Skeletal muscle tissue (tissue), 4 donors: ENCODE data around the gene TGIF2. TPM values are rescaled to one million over a fixed set of nuclear protein-coding genes. Genes with fewer than 3 reads are reported as not detected.
"Not testable (repeated sequence)": the region's sequence is repeated elsewhere in the genome, so short reads cannot be mapped to it uniquely, and the experiment has no call there.

Experiments used
- H3K27ac ChIP-seq: one replicate; pipeline ENCODE4 v1.7.0; 2013; ENCODE audit warnings: mild to moderate bottlenecking, low read depth, low read length, inconsistent platforms
- H3K27me3 ChIP-seq, 3 donors: one replicate each; pipeline ENCODE4 v1.7.0; 2013; ENCODE audit warnings: low read length in 3 of 3; ENCODE audit not compliant: control insufficient read depth in 3 of 3, insufficient read depth in 3 of 3
- H3K36me3 ChIP-seq, 3 donors: one replicate each; pipeline ENCODE4 v1.7.0; 2013; ENCODE audit warnings: low read length in 3 of 3; ENCODE audit not compliant: control insufficient read depth in 3 of 3, insufficient read depth in 3 of 3
- H3K4me1 ChIP-seq, 3 donors: one replicate each; pipeline ENCODE4 v1.7.0; 2013; ENCODE audit warnings: low read length in 3 of 3, mild to moderate bottlenecking in 3 of 3; ENCODE audit not compliant: control insufficient read depth in 3 of 3, insufficient read depth in 3 of 3
- H3K4me3 ChIP-seq, 3 donors: one replicate each; pipeline ENCODE4 v1.7.0; 2013; ENCODE audit warnings: low read length in 3 of 3
- H3K9ac ChIP-seq, 3 donors: one replicate each; pipeline ENCODE4 v1.7.0; 2013; ENCODE audit warnings: low read length in 3 of 3, mild to moderate bottlenecking in 3 of 3, moderate library complexity in 2 of 3, low read depth in 1 of 3
- H3K9me3 ChIP-seq, 3 donors: one replicate each; pipeline ENCODE4 v1.7.0; 2013; ENCODE audit warnings: low read length in 3 of 3; ENCODE audit not compliant: control insufficient read depth in 3 of 3
- total RNA-seq: library from RNA; depleted of rRNA; stranded (reverse); fragments of >200 nt; gene quantifications from one replicate; pipeline ENCODE4 v1.2.3, GENCODE V29; 2014
- donor health status: Osteomylitis.

TGIF2 gene
- total RNA-seq, 1 donor from 2014 or later, result 20.4 TPM

GRCh38 chr20:36629719-36630681 lies 56.6 kb downstream of the TGIF2 start:
- Histone ChIP-seq H3K9ac (no peak overlapping the region), H3K36me3 (no peaks in the 10 kb centered on the region), H3K27me3 (no peaks in the 10 kb centered on the region), H3K4me1 (no peaks in the 10 kb centered on the region), H3K4me3 (no peak overlapping the region), H3K9me3 (no peaks in the 10 kb centered on the region), H3K27ac (no peak overlapping the region)

- H3K4me1 ChIP-seq, result no peaks in the 10 kb centered on the region
- H3K9ac ChIP-seq, result no peak overlapping the region
- H3K4me3 ChIP-seq, result no peak overlapping the region
- no peaks in the 10 kb centered on the region for H3K27me3 ChIP-seq
- no peaks in the 10 kb centered on the region for H3K9me3 ChIP-seq
- no peaks in the 10 kb centered on the region for H3K36me3 ChIP-seq
- no peak overlapping the region for H3K27ac ChIP-seq
Measured at GRCh38 chr20:36631646-36632045, 58.2 kb downstream of the TGIF2 start.

- H3K4me3 ChIP-seq, result no peak overlapping the region
- H3K27me3 ChIP-seq, result no peaks in the 10 kb centered on the region
- no peaks in the 10 kb centered on the region for H3K36me3 ChIP-seq
- H3K4me1 ChIP-seq, result no peaks in the 10 kb centered on the region
- H3K27ac ChIP-seq, result no peak overlapping the region
- no peaks in the 10 kb centered on the region for H3K9me3 ChIP-seq
- H3K9ac ChIP-seq, result no peak overlapping the region
Measured at GRCh38 chr20:36632147-36632486, 58.7 kb downstream of the TGIF2 start.

GRCh38 chr20:36632487-36633284 lies 59.3 kb downstream of the TGIF2 start:
- Histone ChIP-seq H3K36me3 (no peaks in the 10 kb centered on the region), H3K4me1 (no peaks in the 10 kb centered on the region), H3K9ac (no peak overlapping the region), H3K27me3 (no peaks in the 10 kb centered on the region), H3K27ac (no peak overlapping the region), H3K4me3 (no peak overlapping the region), H3K9me3 (no peaks in the 10 kb centered on the region)

- Histone ChIP-seq H3K4me1 (no peaks in the 10 kb centered on the region), H3K4me3 (no peak overlapping the region), H3K9ac (no peak overlapping the region), H3K36me3 (no peaks in the 10 kb centered on the region), H3K9me3 (no peaks in the 10 kb centered on the region), H3K27me3 (no peaks in the 10 kb centered on the region), H3K27ac (no peak overlapping the region)
Measured at GRCh38 chr20:36633285-36633772, 59.9 kb downstream of the TGIF2 start.

- H3K9me3 ChIP-seq, result no peaks in the 10 kb centered on the region
- H3K27ac ChIP-seq, result no peak overlapping the region
- H3K27me3 ChIP-seq, result no peaks in the 10 kb centered on the region
- no peaks in the 10 kb centered on the region for H3K36me3 ChIP-seq
- no peak overlapping the region for H3K4me3 ChIP-seq
- H3K9ac ChIP-seq, result no peak overlapping the region
- no peaks in the 10 kb centered on the region for H3K4me1 ChIP-seq
Measured at GRCh38 chr20:36634342-36634741, 60.9 kb downstream of the TGIF2 start.

GRCh38 chr20:36638876-36639400 lies 65.5 kb downstream of the TGIF2 start:
- H3K4me1 ChIP-seq, H3K27me3 ChIP-seq, H3K9me3 ChIP-seq, H3K27ac ChIP-seq, H3K4me3 ChIP-seq, H3K36me3 ChIP-seq, H3K9ac ChIP-seq: not testable (repeated sequence)

- Histone ChIP-seq H3K36me3 (peaks cover 0 to 2% (median 0%) of the 10 kb centered on the region in 3 donors), H3K27me3 (no peaks in the 10 kb centered on the region), H3K9me3 (no peaks in the 10 kb centered on the region), H3K4me1 (no peaks in the 10 kb centered on the region), H3K9ac (no peak overlapping the region), H3K27ac (no peak overlapping the region), H3K4me3 (no peak overlapping the region)
Measured at GRCh38 chr20:36641506-36641843, 68.1 kb downstream of the TGIF2 start.

- no peaks in the 10 kb centered on the region for H3K27me3 ChIP-seq
- H3K9ac ChIP-seq, result no peak overlapping the region
- H3K36me3 ChIP-seq, result peaks cover 0 to 2% (median 0%) of the 10 kb centered on the region in 3 donors
- no peak overlapping the region for H3K27ac ChIP-seq
- no peaks in the 10 kb centered on the region for H3K9me3 ChIP-seq
- no peaks in the 10 kb centered on the region for H3K4me1 ChIP-seq
- H3K4me3 ChIP-seq, result no peak overlapping the region
Measured at GRCh38 chr20:36642136-36642535, 68.7 kb downstream of the TGIF2 start.
